Measurements from ENCODE around the gene WNT11.

GRCh38 chr11:76164081-76164480 is 42.2 kb downstream of the WNT11 start:
- TF ChIP-seq EZH2 (IDR thresholded peaks at IDR 0.05; ENCODE audit: low read length, unreplicated experiment) (no peak), CTCF (conservative IDR thresholded peaks at IDR 0.05; ENCODE audit: low read depth, low read length) (no peak), EZH2phosphoT487 (IDR thresholded peaks at IDR 0.05; ENCODE audit: borderline replicate concordance, low read length) (no peak)
